ENCODE results near the gene KCNQ1. TPM values are rescaled to one million over a fixed set of nuclear protein-coding genes. Genes with fewer than 3 reads are reported as not detected.
A peak's percentile ranks its signal among the peaks of the same experiment; 100 is the strongest.

KCNQ1 gene
- total and polyA plus RNA-seq, 12 donors, result 11.0 to 447 (median 320) TPM

- Histone ChIP-seq H3K27me3 (no peaks in the 10 kb centered on the region), H3K4me3 (no peak overlapping the region), H3K4me1 (replicated peaks in 1 of 2) (peaks cover 4% of the 10 kb centered on the region in 2 donors), H3K36me3 (replicated peaks in 1 of 2) (no peaks in the 10 kb centered on the region), H3K27ac (no peak overlapping the region), H3K9me3 (replicated peaks in 1 of 3) (no peaks in the 10 kb centered on the region)
- TF ChIP-seq CTCF (IDR thresholded peaks at IDR 0.05) (no peak), POLR2A (IDR thresholded peaks at IDR 0.05) (no peak)
- peak in 1 of 7 donors; percentile 41 for DNase-seq
- WGBS, 4 donors, result 74 to 89% (median 78%) methylated on average over 4 to 7 of the region's 7 CpGs
- intact Hi-C loops (cut with DNase I), result no loop called here
These were observed 415.8 kb downstream of the KCNQ1 start for GRCh38 chr11:2860636-2861035.

DNA sequence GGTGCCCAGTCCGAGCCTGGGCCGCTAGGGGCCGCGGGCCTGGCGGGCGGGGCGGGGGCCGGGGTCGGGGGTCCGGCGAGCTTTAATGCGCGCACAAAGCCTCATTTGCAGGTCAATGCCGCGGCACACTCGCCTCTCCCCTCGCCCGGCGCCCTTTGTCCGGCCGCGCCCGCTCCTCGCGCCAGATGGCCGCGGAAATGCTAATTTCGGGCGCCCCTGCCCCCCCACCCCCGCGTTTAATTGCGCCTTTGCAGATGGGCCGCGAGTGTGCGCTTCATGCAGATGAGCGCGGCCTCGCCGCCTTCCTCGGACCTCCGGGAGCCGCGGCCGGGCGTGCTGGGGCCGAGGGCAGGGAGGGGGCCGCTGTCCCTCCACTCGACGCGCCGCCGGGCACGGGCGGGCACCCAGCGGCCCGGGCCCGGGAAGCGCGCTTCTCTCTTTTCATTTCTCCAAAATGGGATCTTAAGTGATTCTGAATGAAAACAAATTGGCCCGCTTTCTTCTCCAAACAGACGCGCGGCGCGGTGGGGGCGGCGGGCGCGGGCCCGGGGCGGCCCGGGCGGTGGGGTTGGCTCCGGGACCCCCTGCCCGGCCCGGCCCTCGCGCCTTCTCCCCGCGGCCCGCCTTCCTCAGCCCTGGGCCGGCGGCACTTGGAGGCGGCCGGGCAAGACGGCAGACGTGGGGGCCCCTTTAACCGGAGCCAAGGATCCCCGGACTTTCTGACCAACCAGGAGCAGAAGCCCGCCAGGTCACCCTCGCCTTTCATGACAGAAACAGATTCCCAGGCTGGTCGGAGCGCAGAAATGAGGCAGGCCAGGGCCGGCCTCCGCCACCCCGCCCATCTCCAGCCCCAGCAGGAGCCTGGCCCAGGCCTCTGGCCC, 417.8 kb downstream of the KCNQ1 start:
- Histone ChIP-seq H3K27me3 (no peaks in the 10 kb centered on the region), H3K9me3 (replicated peaks in 1 of 3) (no peaks in the 10 kb centered on the region), H3K36me3 (replicated peaks in 1 of 2) (no peaks in the 10 kb centered on the region), H3K4me3 (peak overlapping the region in 1 of 4 donors; percentile 45), H3K4me1 (replicated peaks in 1 of 2) (peaks cover 4% of the 10 kb centered on the region in 2 donors), H3K27ac (no peak overlapping the region)
- DNase-seq, result no peak
- WGBS, 4 donors, result 29 to 34% (median 32%) methylated on average over 21 to 96 of the region's 96 CpGs
- intact Hi-C loops (cut with DNase I), result no loop called here
- TF ChIP-seq CTCF (IDR thresholded peaks at IDR 0.05) (no peak), POLR2A (IDR thresholded peaks at IDR 0.05) (no peak)

GRCh38 chr11:2863276-2863618, 418.4 kb downstream of the KCNQ1 start:
- H3K4me1 ChIP-seq (replicated peaks in 1 of 2), result peaks cover 4% of the 10 kb centered on the region in 2 donors
- H3K27ac ChIP-seq, result no peak overlapping the region
- H3K36me3 ChIP-seq (replicated peaks in 1 of 2), result no peaks in the 10 kb centered on the region
- TF ChIP-seq CTCF (IDR thresholded peaks at IDR 0.05) (no peak), POLR2A (IDR thresholded peaks at IDR 0.05) (no peak)
- H3K4me3 ChIP-seq, result no peak overlapping the region
- intact Hi-C loops (cut with DNase I), result no loop called here
- 85 to 94% (median 92%) methylated on average over 12 to 13 of the region's 13 CpGs for WGBS, 4 donors
- DNase-seq, result no peak
- no peaks in the 10 kb centered on the region for H3K27me3 ChIP-seq
- H3K9me3 ChIP-seq (replicated peaks in 1 of 3), result no peaks in the 10 kb centered on the region

- 92 to 97% (median 94%) methylated on average over 10 of the region's 10 CpGs for WGBS, 4 donors
- Histone ChIP-seq H3K27ac (no peak overlapping the region), H3K4me1 (replicated peaks in 1 of 2) (peaks cover 4% of the 10 kb centered on the region in 2 donors), H3K9me3 (replicated peaks in 1 of 3) (no peaks in the 10 kb centered on the region), H3K36me3 (replicated peaks in 1 of 2) (no peaks in the 10 kb centered on the region), H3K27me3 (peaks cover 5% of the 10 kb centered on the region), H3K4me3 (no peak overlapping the region)
- intact Hi-C loops (cut with DNase I), result no loop called here
- TF ChIP-seq POLR2A (IDR thresholded peaks at IDR 0.05), result no peak
- no peak for TF ChIP-seq CTCF (IDR thresholded peaks at IDR 0.05)
- no peak for DNase-seq
These were observed 420.1 kb downstream of the KCNQ1 start for GRCh38 chr11:2864901-2865300.

All from adrenal gland (tissue), 12 donors.